ENCODE measurements around the gene AGO3.

Gene AGO3

DNA sequence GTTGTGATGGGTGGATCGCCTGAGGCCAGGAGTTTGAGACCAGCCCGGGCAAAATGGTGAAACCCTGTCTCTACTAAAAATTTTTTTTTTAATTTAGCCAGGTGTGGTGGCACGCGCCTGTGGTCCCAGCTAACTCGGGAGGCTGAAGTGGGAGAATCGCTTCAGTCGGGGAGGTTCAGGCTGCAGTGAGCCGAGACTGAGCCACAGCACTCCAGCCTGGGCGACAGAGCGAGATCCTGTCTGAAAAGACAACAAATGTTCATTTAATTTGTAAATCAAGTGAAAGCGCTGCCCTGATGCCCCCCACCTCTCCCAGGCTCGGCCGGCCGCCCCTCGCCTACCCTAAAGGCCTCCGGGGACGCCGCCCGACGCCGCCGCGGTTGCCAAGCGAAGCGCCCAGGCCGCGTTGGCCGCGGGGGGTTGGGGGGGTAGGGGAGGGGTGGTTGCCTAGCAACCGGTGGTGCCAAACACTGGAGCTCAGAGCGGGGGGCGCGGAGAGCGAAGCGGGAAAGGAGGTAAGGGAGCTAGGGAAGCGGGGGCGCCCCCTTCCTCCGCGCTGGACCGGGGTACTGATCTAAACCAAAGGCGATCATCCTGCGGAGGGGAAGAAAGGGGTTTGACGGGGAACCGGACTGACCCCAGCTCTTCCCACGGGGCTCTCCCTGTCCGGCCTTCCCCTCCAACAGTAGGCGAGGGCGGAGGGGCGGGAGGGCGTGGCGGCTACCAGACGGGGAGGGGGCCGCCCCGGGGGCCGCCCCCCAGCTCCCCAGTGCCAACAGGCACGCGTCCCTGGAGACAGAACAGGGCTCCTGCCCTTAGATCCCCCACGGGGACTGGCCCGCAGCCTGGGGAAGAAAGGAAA is 153.0 kb downstream of the AGO3 start, which contains the start of gene TEKT2:
Gene TEKT2 (plus strand): TSS at position 460 of the 862 bp plus-strand sequence. CDS start 828 bp downstream, outside the sequence.
- DNase-seq (ENCODE audit: low spot score), result no peak

DNA sequence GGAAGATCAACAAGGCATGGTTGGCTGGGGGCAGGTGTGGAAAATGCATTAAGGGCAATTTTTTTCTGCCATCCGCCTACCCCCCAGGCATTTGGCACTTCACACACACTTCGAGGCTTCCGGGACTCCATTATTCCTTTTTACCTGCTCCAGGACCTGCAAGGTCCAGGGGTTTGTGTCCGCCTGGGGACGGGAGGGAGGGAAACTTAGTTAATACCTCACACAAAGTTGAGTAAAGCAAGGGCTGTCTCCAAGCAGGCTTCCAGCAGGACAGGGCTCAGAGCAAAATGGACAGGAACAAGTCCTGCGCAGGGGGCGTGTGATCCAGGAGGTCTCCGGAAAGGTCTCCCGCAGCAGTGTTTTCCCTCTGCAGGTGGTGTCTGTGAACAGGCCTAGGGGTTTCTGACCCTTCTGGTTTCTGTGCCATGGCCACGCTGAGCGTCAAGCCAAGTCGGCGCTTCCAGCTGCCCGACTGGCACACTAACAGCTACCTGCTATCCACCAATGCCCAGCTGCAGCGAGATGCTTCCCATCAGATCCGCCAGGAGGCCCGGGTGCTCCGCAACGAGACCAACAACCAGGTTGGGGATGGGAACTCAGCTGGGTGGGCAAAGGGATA is 153.7 kb downstream of the AGO3 start:
- DNase-seq (ENCODE audit: low spot score), result no peak

DNA sequence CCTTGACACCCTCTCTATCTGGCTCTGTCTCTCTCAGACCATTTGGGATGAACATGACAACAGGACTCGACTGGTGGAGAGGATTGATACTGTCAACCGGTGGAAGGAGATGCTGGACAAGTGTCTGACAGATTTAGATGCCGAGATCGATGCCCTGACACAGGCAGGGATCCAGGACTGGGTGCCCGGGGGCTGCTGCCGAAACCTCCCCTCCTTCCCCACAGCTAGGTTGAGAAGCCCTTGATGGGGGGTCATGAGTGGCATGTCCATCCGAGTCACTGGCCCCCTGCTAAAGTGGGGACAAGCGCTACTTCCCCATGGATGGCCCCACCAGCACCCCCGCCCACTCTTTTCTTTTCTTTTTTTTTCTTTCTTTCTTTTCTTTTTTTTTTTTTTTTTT is 154.2 kb downstream of the AGO3 start:
- no peak for DNase-seq (ENCODE audit: low spot score)

DNA sequence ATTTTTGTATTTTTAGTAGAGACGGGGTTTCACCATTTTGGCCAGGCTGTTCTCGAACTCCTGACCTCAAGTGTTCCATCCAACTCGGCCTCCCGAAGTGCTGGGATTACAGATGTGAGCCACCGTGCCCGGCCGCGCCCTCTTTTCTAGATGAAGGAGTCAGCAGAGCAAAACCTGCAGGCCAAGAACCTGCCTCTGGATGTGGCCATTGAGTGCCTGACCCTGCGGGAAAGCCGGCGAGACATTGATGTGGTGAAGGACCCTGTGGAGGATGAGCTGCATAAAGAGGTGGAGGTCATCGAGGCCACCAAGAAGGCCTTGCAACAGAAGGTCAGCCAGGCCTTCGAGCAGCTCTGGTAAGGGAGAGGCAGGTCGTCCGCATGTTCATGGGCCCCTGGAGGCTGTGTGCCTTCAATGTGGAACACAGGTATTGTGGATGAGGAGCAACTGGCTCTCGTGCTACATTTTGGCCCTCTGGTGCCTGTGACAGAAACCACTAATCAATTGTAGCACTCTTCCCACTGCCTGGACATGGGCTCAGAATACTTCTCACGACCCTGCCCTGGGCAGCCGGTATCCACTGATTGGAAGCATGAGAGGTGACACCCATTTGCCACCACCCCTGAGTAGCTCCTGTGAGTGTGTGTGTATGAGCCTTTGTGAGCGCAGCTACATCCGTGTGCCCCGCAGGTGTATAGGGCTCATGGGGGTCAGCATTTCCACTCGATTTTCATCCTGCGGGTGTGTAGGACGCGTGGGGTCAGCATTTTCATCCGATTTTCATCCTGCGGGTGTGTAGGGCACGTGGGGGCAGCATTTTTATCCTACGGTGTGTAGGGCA is 155.0 kb downstream of the AGO3 start:
- no peak for DNase-seq (ENCODE audit: low spot score)

DNA sequence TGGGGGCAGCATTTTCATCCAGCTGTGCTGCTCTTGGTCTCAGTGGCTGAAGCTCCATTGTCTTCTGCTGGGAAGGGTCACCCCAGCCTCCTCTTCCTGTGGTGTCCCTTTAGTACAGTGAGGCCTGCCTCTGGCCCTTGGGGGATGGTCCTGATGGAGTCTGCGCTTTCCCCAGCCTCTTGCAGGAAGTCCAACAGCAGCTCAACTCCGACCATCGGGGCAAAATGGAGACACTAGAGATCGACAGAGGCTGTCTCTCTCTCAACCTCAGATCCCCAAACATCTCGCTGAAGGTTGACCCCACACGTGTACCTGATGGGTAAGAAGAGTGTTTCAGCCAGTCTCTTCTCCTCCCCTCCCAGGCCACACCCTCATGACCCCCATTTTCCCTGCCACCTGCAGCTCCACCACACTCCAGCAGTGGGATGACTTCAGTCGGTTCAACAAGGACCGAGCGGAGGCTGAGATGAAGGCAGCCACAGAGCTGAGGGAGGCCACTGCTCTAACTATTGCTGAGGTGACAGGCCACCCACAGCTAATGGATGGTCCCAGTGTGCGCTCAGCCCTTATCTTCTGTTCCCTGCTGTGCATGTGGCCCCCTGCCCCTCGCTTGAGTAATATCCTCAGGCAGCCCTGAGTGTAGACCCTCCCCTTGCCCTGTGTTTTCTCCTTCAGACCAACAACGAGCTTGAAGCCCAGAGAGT is 155.8 kb downstream of the AGO3 start:
- no peak for DNase-seq (ENCODE audit: low spot score)

DNA sequence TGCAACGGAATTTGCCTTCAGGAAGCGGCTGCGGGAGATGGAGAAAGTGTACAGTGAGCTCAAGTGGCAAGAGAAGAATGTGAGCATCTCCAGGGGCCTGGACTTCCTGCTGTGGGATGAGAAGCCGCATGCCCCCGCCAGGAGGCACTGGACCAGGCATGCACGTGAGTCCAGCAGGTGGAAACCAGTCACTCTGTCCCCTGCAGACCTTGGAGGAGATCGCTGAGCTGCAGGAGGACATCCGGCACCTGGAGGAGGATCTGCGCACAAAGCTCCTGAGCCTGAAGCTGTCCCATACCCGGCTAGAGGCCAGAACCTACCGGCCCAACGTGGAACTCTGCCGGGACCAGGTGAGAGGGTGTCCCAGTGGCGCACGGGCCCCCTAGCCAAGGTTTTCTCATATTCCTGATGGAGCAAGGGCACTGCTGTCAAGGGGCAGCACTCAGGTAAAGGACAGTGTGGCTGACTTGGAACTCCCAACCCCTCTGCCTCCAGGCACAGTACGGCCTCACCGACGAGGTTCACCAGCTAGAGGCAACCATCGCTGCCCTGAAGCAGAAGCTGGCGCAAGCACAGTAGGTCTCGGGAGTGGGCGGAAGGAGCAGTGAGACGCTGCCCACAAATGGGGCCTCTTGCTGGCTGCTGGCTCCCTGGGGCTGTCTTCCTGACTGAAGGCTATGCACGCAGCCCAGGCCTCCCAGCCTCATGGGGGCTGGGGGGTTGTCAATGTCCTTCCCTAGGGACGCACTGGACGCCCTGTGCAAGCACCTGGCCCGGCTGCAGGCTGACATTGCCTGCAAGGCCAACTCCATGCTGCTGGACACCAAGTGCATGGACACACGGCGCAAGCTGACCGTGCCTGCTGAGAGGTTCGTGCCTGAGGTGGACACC is 156.6 kb downstream of the AGO3 start:
- no peak for DNase-seq (ENCODE audit: low spot score)

DNA sequence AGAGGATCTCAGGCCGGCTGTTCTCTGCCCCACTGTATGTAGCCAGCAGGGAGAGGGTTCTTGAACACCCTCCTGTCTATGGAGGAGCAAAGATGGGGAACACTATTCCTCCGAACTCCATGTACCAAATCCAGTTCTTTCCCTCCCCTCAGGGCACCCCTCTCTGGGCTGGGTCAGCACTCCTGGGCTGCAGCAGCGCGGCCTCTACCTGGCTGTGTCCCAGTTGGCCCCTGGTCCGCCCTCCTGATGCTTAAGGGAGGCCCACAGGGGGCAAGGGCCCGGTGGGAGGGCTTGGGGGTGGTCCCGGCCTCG is 157.3 kb downstream of the AGO3 start:
- no peak for DNase-seq (ENCODE audit: low spot score)

DNA sequence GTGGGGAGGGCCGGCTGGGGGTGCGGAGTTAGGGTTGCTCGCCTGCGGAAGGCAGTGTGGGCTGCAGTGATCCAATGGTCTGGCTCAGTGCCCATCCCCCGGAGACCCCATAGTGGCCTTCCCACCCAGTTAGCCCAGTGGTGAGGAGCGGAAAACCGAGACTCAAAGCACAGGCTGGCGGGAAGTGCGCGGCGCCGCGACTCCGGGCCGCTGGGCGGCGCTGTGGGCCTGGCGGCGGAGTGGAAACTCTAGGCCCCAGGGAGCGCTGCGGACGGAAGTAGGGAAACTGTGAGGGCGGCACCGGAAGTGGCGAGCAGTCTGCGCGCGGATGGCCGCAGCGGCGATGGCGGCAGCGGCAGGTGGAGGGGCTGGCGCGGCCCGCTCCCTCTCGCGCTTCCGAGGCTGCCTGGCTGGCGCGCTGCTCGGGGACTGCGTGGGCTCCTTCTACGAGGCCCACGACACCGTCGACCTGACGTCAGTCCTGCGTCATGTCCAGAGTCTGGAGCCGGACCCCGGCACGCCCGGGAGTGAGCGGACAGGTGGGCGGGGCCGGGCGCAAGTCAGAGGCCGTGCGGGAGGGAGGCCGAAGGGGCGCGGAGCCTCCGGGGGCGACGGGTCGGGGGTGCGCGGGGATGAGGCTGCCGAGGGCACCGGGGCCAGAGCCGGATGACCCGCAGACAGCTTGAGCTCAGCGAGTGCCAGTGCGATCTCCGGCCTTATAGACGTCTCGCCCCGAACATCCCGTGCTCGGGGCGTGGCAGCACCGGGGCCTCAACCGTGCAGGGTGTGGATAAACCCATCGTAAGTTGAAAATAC is 157.9 kb downstream of the AGO3 start, which contains the start of gene ADPRS:
Gene ADPRS (plus strand): TSS at position 316 of the 816 bp plus-strand sequence. CDS start 13 bp downstream, at position 329.
- DNase-seq (ENCODE audit: low spot score), result peak; percentile 89

DNA sequence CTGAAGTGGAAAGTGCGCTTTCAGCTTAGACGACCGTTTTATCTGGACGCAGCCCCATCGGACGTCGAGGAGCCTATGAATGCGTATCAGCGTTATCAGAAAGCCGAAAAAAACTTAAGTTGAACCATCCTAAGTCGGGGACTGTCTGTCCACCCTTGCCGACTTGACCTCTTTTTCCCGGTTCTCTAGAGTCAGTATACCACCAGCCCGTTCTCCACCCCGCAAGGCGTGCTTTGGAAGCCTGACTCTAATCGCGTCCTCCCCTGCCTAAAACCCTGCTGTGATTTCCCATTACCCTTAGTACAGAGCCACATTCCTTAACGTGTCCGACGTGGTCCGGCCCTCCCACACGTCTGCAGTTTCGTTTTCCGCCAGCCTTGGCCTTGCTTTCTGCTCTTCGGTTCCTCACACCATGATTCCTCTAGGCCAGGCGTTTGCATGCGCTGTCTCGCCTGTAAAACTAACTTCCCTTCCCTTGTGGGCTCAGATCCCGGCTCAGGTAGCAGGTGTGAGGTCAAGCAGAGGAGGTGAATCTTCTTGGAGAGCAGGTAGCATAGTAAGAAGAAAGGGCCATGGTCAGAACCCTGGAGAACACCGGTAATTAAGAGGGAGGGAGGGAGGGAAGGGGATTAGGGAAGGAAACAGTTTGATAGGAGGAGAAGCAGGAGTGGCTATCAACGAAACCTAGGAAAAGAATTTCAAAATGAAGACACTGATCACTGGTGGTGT is 158.7 kb downstream of the AGO3 start:
- peak; percentile 37 for DNase-seq (ENCODE audit: low spot score)

DNA sequence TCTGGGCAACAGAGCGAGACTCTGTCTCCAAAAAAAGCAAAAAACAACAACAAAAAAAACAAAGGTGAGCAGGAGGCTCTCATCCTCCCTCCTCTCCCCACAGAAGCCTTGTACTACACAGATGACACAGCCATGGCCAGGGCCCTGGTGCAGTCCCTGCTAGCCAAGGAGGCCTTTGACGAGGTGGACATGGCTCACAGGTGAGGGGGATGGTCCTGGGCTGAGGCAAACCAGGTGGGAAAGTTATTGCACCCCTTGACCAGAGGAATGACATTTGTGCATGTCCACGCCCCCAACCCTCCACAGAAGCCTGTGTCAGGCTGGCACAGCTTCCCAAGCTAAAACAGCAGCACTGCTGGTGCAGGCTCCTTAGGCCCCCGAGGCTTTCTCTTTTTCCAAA is 160.2 kb downstream of the AGO3 start:
- no peak for DNase-seq (ENCODE audit: low spot score)

DNA sequence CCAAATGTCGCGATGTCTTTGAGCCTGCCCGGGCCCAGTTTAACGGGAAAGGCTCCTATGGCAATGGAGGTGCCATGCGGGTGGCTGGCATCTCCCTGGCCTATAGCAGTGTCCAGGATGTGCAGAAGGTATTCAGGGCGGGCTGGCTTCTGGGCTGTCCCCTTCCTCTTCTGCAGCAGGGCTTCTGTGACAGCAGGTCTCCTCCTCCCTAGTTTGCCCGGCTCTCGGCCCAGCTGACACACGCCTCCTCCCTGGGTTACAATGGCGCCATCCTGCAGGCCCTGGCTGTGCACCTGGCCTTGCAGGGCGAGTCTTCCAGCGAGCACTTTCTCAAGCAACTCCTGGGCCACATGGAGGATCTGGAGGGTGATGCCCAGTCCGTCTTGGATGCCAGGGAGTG is 160.8 kb downstream of the AGO3 start:
- no peak for DNase-seq (ENCODE audit: low spot score)

DNA sequence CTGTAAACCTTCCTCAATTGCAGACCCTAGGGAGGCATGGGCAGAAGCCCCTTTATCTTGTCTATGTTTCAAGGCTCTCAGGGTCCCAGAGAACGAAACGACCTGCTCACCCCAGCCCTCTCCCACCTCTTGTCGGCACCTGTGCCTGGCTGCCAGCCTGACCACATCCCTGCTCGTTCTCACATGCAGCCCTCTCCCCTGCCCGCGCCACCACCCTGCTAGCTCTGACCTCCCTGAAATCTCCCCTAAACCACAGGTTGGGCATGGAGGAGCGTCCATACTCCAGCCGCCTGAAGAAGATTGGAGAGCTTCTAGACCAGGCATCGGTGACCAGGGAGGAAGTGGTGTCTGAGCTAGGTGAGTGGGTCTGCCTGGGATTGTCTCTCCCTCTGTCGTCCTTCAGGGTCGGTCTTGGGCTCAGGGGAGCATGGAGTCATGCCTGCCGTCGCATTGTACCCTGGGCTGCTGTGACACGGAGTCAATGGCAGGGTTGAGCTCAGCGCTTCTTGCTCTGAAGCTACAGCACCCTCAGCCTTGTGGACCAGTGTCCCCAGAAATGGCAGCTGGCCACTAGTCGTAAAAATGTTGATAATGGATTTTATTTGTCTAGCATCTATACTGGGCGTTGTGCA is 161.4 kb downstream of the AGO3 start:
- no peak for DNase-seq (ENCODE audit: low spot score)

DNA sequence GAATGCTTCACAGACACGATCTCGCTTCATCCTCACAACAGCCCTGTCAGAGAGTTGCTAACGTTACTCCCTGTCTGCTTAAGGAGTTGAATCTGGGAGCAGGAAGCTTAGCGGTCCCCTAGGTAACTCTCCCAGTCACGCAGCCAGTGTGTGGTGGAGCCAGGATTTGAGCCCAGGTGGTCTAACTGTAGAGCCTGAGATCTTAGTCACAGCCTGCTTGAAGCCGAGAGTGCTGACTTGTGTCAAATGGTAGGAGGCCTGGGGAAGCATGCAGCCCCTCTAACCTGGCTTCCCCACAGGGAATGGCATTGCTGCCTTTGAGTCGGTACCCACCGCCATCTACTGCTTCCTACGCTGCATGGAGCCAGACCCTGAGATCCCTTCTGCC is 161.9 kb downstream of the AGO3 start:
- no peak for DNase-seq (ENCODE audit: low spot score)

DNA sequence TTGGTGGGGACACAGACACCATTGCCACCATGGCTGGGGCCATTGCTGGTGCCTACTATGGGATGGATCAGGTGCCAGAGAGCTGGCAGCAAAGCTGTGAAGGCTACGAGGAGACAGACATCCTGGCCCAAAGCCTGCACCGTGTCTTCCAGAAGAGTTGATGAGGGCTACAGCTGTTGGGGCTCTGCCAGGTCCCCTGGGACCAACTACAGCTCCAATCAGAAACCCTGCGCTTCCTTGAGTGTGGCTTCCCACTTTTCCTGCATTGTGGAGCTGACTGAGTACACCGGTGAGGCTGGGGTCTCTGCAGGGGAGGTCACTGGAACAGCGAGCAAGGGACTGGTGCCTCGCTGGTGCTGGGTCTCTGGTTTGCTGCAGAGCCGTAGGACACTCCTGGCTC is 162.3 kb downstream of the AGO3 start:
- no peak for DNase-seq (ENCODE audit: low spot score)

DNA sequence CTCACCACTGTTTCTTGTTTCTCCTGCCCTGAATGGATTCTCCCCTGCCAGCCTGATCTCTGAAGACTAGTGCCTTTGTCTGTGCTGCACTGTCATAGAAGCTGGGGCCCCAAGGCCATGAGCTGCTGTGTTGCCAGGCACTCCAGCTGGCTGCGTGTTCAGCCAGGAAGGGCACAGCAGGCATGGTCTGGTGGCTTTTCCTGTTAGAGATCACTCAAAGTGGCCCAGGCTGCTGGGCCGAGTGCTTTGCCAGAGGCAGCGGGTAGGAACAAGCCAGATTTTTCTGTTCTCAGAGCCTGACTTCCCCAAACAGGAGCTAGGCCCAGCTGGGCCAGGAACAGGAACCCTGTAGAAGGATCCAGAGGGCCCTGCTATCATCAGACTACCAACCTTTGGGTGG is 163.0 kb downstream of the AGO3 start:
- DNase-seq (ENCODE audit: low spot score), result no peak

DNA sequence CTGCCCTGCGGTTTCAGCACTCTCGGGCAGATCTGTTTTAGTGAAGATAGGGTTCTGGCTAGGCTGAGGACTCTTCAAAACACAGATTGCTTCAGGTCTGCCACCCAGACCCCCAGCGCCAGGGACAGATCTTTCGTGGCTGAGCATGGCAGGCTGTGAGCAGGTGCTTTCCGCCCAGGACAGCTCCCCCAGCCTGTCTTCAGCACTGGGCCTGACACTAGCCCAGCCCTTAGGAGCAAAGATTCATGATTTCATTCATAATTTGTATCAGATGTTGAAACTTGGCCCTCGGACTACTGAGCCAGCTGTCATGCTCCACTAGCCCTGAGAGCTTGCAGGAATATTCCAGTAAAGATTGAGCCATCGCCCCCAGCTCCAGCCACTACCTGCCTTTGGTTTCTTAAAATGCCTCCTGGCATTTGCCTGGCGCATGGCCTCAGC is 163.7 kb downstream of the AGO3 start:
- no peak for DNase-seq (ENCODE audit: low spot score)

DNA sequence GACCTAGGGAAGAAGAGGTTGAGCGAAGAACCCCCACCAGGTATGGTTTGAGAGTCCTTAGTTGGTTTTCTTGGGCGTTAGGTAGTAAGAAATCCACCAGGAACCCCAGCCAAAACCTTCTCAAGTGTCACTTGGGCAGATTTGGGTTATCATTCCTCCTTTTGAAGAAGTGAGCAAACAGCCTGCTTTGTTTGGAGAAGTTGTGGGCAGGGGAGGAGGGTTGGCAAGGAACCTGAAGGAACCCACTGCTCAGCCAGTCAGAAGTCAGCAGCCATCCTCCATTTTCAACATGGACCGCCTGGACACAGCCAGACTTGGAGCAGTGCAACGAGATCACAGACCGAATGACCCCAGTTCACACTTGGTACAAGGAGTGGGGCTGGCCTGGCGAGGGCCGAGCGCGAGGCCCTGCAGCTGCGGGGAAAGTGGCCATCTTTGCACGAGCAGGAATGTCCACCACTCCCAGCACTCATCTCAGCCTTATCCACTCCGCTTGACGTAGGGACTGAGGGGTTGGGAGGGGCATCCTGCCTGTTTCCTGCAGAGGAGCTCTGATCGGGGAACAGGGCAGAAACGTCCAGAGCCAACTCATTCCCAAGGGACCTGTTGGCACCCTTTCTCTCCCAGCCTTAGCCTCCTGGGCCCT is 165.0 kb downstream of the AGO3 start:
- no peak for DNase-seq (ENCODE audit: low spot score)

Data from SW480 (cell line).